ENCODE data around the gene ZFAND4.
"Not testable (repeated sequence)": the region's sequence is repeated elsewhere in the genome, so short reads cannot be mapped to it uniquely, and the experiment has no call there.

Gene ZFAND4

GRCh38 chr10:45672181-45673073 lies at the start of gene ZFAND4:
Gene ZFAND4, minus strand, starts transcription at chr10:45672772. Its CDS starts 9,047 bp downstream, at chr10:45663725.
- DNase-seq: peak; percentile 96

GRCh38 chr10:45721503-45721902 lies 48.9 kb upstream of the ZFAND4 start:
- not testable (repeated sequence) for DNase-seq

- DNase-seq: not testable (repeated sequence)
Measured at GRCh38 chr10:45717642-45718041, 45.1 kb upstream of the ZFAND4 start.

GRCh38 chr10:45717053-45717452 lies 44.5 kb upstream of the ZFAND4 start:
- DNase-seq: not testable (repeated sequence)

GRCh38 chr10:45711223-45711622 lies 38.7 kb upstream of the ZFAND4 start:
- DNase-seq: not testable (repeated sequence)

GRCh38 chr10:45710200-45710796 lies 37.7 kb upstream of the ZFAND4 start:
- DNase-seq: not testable (repeated sequence)

- not testable (repeated sequence) for DNase-seq
Measured at GRCh38 chr10:45678467-45678866, 5.9 kb upstream of the ZFAND4 start.

GRCh38 chr10:45675388-45675787 lies 2.8 kb upstream of the ZFAND4 start:
- no peak for DNase-seq

- no peak for DNase-seq
Measured at GRCh38 chr10:45673074-45673648, 589 bp upstream of the ZFAND4 start.

GRCh38 chr10:45671300-45671699 lies 1.3 kb downstream of the ZFAND4 start:
- not testable (repeated sequence) for DNase-seq

- not testable (repeated sequence) for DNase-seq
Measured at GRCh38 chr10:45669897-45670296, 2.7 kb downstream of the ZFAND4 start.

- no peak for DNase-seq
Measured at GRCh38 chr10:45660876-45661411, 11.6 kb downstream of the ZFAND4 start.

GRCh38 chr10:45657033-45657926 lies 15.3 kb downstream of the ZFAND4 start:
- no peak for DNase-seq

GRCh38 chr10:45655219-45655618 lies 17.4 kb downstream of the ZFAND4 start:
- no peak for DNase-seq

GRCh38 chr10:45654753-45655141 lies 17.8 kb downstream of the ZFAND4 start:
- not testable (repeated sequence) for DNase-seq

GRCh38 chr10:45653454-45653853 lies 19.1 kb downstream of the ZFAND4 start:
- no peak for DNase-seq

GRCh38 chr10:45652511-45652910 lies 20.1 kb downstream of the ZFAND4 start:
- DNase-seq: no peak

- no peak for DNase-seq
Measured at GRCh38 chr10:45649296-45649695, 23.3 kb downstream of the ZFAND4 start.

- DNase-seq: no peak
Measured at GRCh38 chr10:45647118-45647517, 25.5 kb downstream of the ZFAND4 start.

GRCh38 chr10:45646384-45647050 lies 26.1 kb downstream of the ZFAND4 start:
- DNase-seq: no peak

- no peak for DNase-seq
Measured at GRCh38 chr10:45644527-45644926, 28.0 kb downstream of the ZFAND4 start.

GRCh38 chr10:45640941-45641340 lies 31.6 kb downstream of the ZFAND4 start:
- no peak for DNase-seq

Data from activated naive CD4-positive, alpha-beta T cell treated with anti-CD3 and anti-CD28 coated beads, Interleukin-2, amount 50 U/mL, for 16 hours (primary cell).